ENCODE data around the gene LAG3.

Gene LAG3

GRCh38 chr12:6824901-6825381, 52.6 kb downstream of the LAG3 start:
- Histone ChIP-seq H3K4me1 (ENCODE audit: control insufficient read depth in 1 of 2, insufficient read depth in 1 of 2, low read depth in 1 of 2, low read length in 1 of 2) (peaks cover 33 to 37% of the 10 kb centered on the region in 2 experiments), H3K27me3 (peaks cover 84% of the 10 kb centered on the region), H3K4me3 (ENCODE audit: low read depth in 1 of 2, low read length in 1 of 2) (no peak overlapping the region), H3K36me3 (no peaks in the 10 kb centered on the region), H3K27ac (no peak overlapping the region), H3K9me3 (no peaks in the 10 kb centered on the region)
- TF ChIP-seq CTCF (IDR thresholded peaks at IDR 0.05) = no peak

GRCh38 chr12:6825398-6826124, 53.2 kb downstream of the LAG3 start:
- Histone ChIP-seq H3K9me3 (no peaks in the 10 kb centered on the region), H3K36me3 (no peaks in the 10 kb centered on the region), H3K4me3 (ENCODE audit: low read depth in 1 of 2, low read length in 1 of 2) (no peak overlapping the region), H3K27ac (no peak overlapping the region), H3K27me3 (peaks cover 90% of the 10 kb centered on the region), H3K4me1 (ENCODE audit: control insufficient read depth in 1 of 2, insufficient read depth in 1 of 2, low read depth in 1 of 2, low read length in 1 of 2) (peaks cover 33 to 37% of the 10 kb centered on the region in 2 experiments)
- TF ChIP-seq CTCF (IDR thresholded peaks at IDR 0.05) = peak; percentile 89

GRCh38 chr12:6826125-6826733, 53.9 kb downstream of the LAG3 start:
- H3K36me3 ChIP-seq = no peaks in the 10 kb centered on the region
- H3K27me3 ChIP-seq = peaks cover 94% of the 10 kb centered on the region
- no peaks in the 10 kb centered on the region for H3K9me3 ChIP-seq
- no peak overlapping the region for H3K4me3 ChIP-seq (ENCODE audit: low read depth in 1 of 2, low read length in 1 of 2)
- H3K4me1 ChIP-seq (ENCODE audit: control insufficient read depth in 1 of 2, insufficient read depth in 1 of 2, low read depth in 1 of 2, low read length in 1 of 2) = peaks cover 29 to 32% of the 10 kb centered on the region in 2 experiments
- H3K27ac ChIP-seq = no peak overlapping the region
- no peak for TF ChIP-seq CTCF (IDR thresholded peaks at IDR 0.05)

DNA sequence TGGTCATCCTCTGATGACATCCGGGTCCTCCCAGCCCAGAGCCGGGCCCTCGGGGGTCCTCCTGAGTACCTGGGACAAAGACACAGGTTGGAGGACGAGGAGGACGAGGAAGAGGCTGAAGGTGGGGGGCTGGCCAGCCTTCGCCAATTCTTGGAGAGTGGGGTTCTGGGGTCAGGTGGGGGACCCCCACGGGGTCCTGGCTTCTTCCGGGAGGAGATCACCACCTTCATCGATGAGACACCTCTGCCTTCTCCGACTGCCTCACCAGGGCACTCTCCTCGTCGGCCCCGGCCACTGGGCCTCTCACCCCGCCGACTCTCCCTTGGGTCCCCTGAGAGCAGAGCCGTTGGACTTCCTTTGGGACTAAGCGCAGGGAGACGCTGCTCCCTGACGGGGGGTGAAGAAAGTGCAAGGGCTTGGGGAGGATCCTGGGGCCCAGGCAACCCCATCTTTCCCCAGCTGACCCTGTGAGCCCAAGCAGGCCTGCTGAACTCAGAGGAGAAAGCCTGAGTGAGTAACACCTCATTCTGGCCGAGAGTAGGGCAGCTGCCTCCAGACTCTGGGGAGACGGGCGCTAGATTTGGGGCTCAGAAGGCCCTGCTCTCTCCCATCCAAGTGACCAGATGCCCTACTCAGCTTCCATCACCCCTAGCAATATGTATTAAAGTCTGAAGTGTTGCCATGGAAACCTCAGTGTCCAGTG, 54.6 kb downstream of the LAG3 start:
- H3K27ac ChIP-seq = no peak overlapping the region
- H3K4me1 ChIP-seq (ENCODE audit: control insufficient read depth in 1 of 2, insufficient read depth in 1 of 2, low read depth in 1 of 2, low read length in 1 of 2) = peaks cover 26% of the 10 kb centered on the region in 2 experiments
- H3K4me3 ChIP-seq (ENCODE audit: low read depth in 1 of 2, low read length in 1 of 2) = no peak overlapping the region

More for the DNA sequence above, 54.6 kb downstream of the LAG3 start:
- Histone ChIP-seq H3K27me3 (peaks cover 87% of the 10 kb centered on the region), H3K9me3 (no peaks in the 10 kb centered on the region), H3K36me3 (no peaks in the 10 kb centered on the region)
- TF ChIP-seq CTCF (IDR thresholded peaks at IDR 0.05) = no peak

Data from neutrophil (primary cell).